ENCODE measurements around the gene RNF7.

DNA sequence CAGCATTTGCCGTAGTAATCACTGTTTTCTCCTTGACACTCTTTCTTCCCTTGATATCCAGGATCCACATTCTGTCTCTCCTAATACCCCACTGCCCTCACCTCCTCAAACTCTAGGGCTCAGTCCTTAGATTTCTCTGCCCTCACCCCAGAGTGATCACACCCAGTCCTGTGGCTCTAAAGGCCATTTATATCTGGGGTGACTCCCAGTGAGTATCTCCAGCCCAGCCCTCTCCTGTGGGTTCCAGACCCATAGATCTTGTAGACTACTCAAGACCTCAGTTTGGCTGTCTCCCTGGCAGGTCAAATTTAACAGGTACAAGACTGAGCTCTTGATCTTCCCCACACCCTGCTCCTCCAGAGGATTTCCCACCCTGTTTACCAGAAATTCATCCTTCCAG, 26.4 kb downstream of the RNF7 start:
- TF ChIP-seq MAFK (conservative IDR thresholded peaks at IDR 0.05 in 1 of 2, IDR thresholded peaks at IDR 0.05 in 1 of 2; ENCODE audit: low read length in 2 of 2), result no peak
- no peak for TF ChIP-seq RNF2 (conservative IDR thresholded peaks at IDR 0.05; ENCODE audit: low read depth)
